ENCODE measurements around the gene TMEM95. TPM values are rescaled to one million over a fixed set of nuclear protein-coding genes. Genes with fewer than 3 reads are reported as not detected.

The TMEM95 gene
- polyA plus RNA-seq, 1 experiment = not detected

GRCh38 chr17:7396147-7396546, 41.2 kb downstream of the TMEM95 start:
- Histone ChIP-seq H3K4me3 (ENCODE audit: low read depth, low read length) (no peak overlapping the region), H3K27me3 (ENCODE audit: control insufficient read depth, insufficient read depth, low read length) (no peaks in the 10 kb centered on the region), H3K36me3 (ENCODE audit: control insufficient read depth, insufficient read depth, low read length) (peaks cover 1% of the 10 kb centered on the region; the same call in 1 of the 2 replicates)
- TF ChIP-seq CTCF (IDR thresholded peaks at IDR 0.05; ENCODE audit: insufficient read depth, low read depth, low read length) = no peak
- CTCF ChIA-PET = no interaction called here
- DNase-seq (ENCODE audit: low read depth) = no peak
- POLR2A ChIA-PET = no interaction called here

GRCh38 chr17:7398612-7399011, 43.7 kb downstream of the TMEM95 start:
- ChIA-PET CTCF (interaction anchor here (0.6 to 1.8 kb wide), 3 partner anchors 115 to 191 kb away, joined by 3 to 6 read pairs (median 4); no protein-coding TSS in a partner anchor), POLR2A (interaction anchor here (0.6 kb wide), 1 partner anchor 77 kb away, joined by 3 read pairs; no protein-coding TSS in a partner anchor)
- no peak for TF ChIP-seq CTCF (IDR thresholded peaks at IDR 0.05; ENCODE audit: insufficient read depth, low read depth, low read length)
- Histone ChIP-seq H3K4me3 (ENCODE audit: low read depth, low read length) (no peak overlapping the region), H3K27me3 (ENCODE audit: control insufficient read depth, insufficient read depth, low read length) (no peaks in the 10 kb centered on the region), H3K36me3 (ENCODE audit: control insufficient read depth, insufficient read depth, low read length) (no peaks in the 10 kb centered on the region)
- DNase-seq (ENCODE audit: low read depth) = no peak

- H3K4me3 ChIP-seq (ENCODE audit: low read depth, low read length) = peak overlapping the region; percentile 59
- H3K36me3 ChIP-seq (ENCODE audit: control insufficient read depth, insufficient read depth, low read length) = no peaks in the 10 kb centered on the region
- no peak for DNase-seq (ENCODE audit: low read depth)
- TF ChIP-seq CTCF (IDR thresholded peaks at IDR 0.05; ENCODE audit: insufficient read depth, low read depth, low read length) = no peak
- CTCF ChIA-PET = interaction anchor here (0.9 to 4.6 kb wide), 5 partner anchors 14 to 158 kb away, joined by 3 to 22 read pairs (median 6); partner anchors contain the start of genes SENP3 and TMEM95
- H3K27me3 ChIP-seq (ENCODE audit: control insufficient read depth, insufficient read depth, low read length) = no peaks in the 10 kb centered on the region
- POLR2A ChIA-PET = interaction anchor here (0.6 to 1.1 kb wide), 5 partner anchors 48 to 173 kb away, joined by 3 to 11 read pairs (median 6); partner anchors contain the start of gene NEURL4
Observed at GRCh38 chr17:7403043-7403726, 48.2 kb downstream of the TMEM95 start.

GRCh38 chr17:7403727-7403976, 48.7 kb downstream of the TMEM95 start:
- no peak for DNase-seq (ENCODE audit: low read depth)
- TF ChIP-seq CTCF (IDR thresholded peaks at IDR 0.05; ENCODE audit: insufficient read depth, low read depth, low read length) = no peak
- POLR2A ChIA-PET = interaction anchor here (0.6 to 1.1 kb wide), 13 partner anchors 9 to 172 kb away, joined by 3 to 11 read pairs (median 6); partner anchors contain the start of genes NEURL4, PLSCR3 and POLR2A

GRCh38 chr17:7403977-7404736, 49.2 kb downstream of the TMEM95 start, which contains the start of gene TMEM256:
TMEM256 (minus strand) TSS chr17:7404097; CDS start chr17:7404084, 13 bp downstream.
- Histone ChIP-seq H3K4me3 (ENCODE audit: low read depth, low read length) (peak within 1 kb of the TSS; percentile 59), H3K36me3 (ENCODE audit: control insufficient read depth, insufficient read depth, low read length) (peaks cover 5% of the 10 kb centered on the region), H3K27me3 (ENCODE audit: control insufficient read depth, insufficient read depth, low read length) (no peaks in the 10 kb centered on the region)
- DNase-seq (ENCODE audit: low read depth) = peak; percentile 98
- ChIA-PET CTCF (interaction anchor here (0.6 to 4.6 kb wide), 7 partner anchors 15 to 157 kb away, joined by 3 to 22 read pairs (median 6); partner anchors contain the start of genes SENP3 and TMEM95), POLR2A (interaction anchor here (0.6 to 1.1 kb wide), 13 partner anchors 9 to 172 kb away, joined by 3 to 11 read pairs (median 6); partner anchors contain the start of genes NEURL4, PLSCR3 and POLR2A)
- no peak for TF ChIP-seq CTCF (IDR thresholded peaks at IDR 0.05; ENCODE audit: insufficient read depth, low read depth, low read length)

More at GRCh38 chr17:7403727-7403976, 48.7 kb downstream of the TMEM95 start:
- CTCF ChIA-PET = interaction anchor here (0.6 to 4.6 kb wide), 6 partner anchors 15 to 157 kb away, joined by 3 to 22 read pairs (median 6); partner anchors contain the start of genes SENP3 and TMEM95
- Histone ChIP-seq H3K4me3 (ENCODE audit: low read depth, low read length) (peak overlapping the region; percentile 59), H3K36me3 (ENCODE audit: control insufficient read depth, insufficient read depth, low read length) (0 out of 2 replicates have a peak, but pooled peaks cover 1% of the 10 kb centered on the region), H3K27me3 (ENCODE audit: control insufficient read depth, insufficient read depth, low read length) (no peaks in the 10 kb centered on the region)
